ENCODE data around the gene TINAGL1.

GRCh38 chr1:31625561-31626222 is 49.4 kb downstream of the TINAGL1 start:
- TF ChIP-seq CTCF (conservative IDR thresholded peaks at IDR 0.05; ENCODE audit: low read length) = no peak
- no peak for TF ChIP-seq EZH2phosphoT487 (IDR thresholded peaks at IDR 0.05; ENCODE audit: borderline replicate concordance)
